NB4 (cell line): Measurements from ENCODE around the gene SUDS3.

Source experiments
- MYC ChIP-seq: IDR thresholded peaks from 2 replicates; pipeline ENCODE4 v1.6.1; 2011; ENCODE audit warnings: low read depth, low read length
- POLR2A ChIP-seq: IDR thresholded peaks from 2 replicates; pipeline ENCODE4 v1.6.1; 2011; ENCODE audit warnings: mild to moderate bottlenecking; ENCODE audit not compliant: insufficient read length; ENCODE audit errors: extremely low read depth
- TF ChIP-seq, protein P1 (sequence below): IDR thresholded peaks from 2 replicates; pipeline ENCODE4 v1.6.1; 2011; ENCODE audit warnings: low read depth, low read length
- TF ChIP-seq, protein P2 (sequence below): IDR thresholded peaks from one replicate; pipeline ENCODE4 v1.5.1; 2012; ENCODE audit warnings: low read depth, low read length

DNA sequence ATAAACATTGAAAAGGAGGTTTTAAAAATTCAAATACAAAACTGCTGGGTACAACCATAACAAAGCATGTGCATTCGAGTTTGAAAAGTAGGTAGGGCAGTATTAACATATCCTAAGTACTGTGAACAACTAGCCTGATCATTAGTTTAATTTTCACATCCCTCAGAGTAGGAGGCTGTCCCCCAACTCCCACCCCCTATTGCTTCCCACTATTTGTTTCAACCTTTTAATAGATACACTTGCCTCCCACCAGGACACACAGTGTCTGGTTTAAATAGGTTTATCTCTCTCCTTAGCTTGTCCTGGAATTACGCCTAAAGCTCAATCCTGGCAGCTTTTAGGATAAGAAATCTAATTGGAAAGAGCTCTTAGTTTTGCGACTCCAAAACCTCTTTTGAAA lies 5.8 kb upstream of the SUDS3 start:
- TF ChIP-seq, protein P1, sequence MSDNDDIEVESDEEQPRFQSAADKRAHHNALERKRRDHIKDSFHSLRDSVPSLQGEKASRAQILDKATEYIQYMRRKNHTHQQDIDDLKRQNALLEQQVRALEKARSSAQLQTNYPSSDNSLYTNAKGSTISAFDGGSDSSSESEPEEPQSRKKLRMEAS, result no peak
- TF ChIP-seq, protein P2, sequence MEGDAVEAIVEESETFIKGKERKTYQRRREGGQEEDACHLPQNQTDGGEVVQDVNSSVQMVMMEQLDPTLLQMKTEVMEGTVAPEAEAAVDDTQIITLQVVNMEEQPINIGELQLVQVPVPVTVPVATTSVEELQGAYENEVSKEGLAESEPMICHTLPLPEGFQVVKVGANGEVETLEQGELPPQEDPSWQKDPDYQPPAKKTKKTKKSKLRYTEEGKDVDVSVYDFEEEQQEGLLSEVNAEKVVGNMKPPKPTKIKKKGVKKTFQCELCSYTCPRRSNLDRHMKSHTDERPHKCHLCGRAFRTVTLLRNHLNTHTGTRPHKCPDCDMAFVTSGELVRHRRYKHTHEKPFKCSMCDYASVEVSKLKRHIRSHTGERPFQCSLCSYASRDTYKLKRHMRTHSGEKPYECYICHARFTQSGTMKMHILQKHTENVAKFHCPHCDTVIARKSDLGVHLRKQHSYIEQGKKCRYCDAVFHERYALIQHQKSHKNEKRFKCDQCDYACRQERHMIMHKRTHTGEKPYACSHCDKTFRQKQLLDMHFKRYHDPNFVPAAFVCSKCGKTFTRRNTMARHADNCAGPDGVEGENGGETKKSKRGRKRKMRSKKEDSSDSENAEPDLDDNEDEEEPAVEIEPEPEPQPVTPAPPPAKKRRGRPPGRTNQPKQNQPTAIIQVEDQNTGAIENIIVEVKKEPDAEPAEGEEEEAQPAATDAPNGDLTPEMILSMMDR, result no peak
- TF ChIP-seq POLR2A (no peak), MYC (no peak)
